SKM-1 treated with dmso at 0.1 percent for 144 hours (cell line): ENCODE data around the gene COBL.

Experiments used
- DNase-seq: peaks from one replicate; lab custom pipeline; 2025; ENCODE audit not compliant: unreplicated experiment; lab: John Stamatoyannopoulos, UW

The COBL gene

GRCh38 chr7:51316666-51317581 is at the start of gene COBL:
COBL (minus strand) TSS chr7:51316809; CDS start chr7:51316633, 176 bp downstream.
- DNase-seq: no peak

- no peak for DNase-seq
These were observed 49.6 kb upstream of the COBL start for GRCh38 chr7:51366172-51366728.

GRCh38 chr7:51357821-51358220 is 41.2 kb upstream of the COBL start:
- no peak for DNase-seq

GRCh38 chr7:51356849-51357516 is 40.4 kb upstream of the COBL start:
- no peak for DNase-seq

GRCh38 chr7:51354897-51355296 is 38.3 kb upstream of the COBL start:
- DNase-seq: no peak

- no peak for DNase-seq
These were observed 37.8 kb upstream of the COBL start for GRCh38 chr7:51354434-51354833.

GRCh38 chr7:51352174-51353100 is 35.8 kb upstream of the COBL start:
- DNase-seq: no peak

GRCh38 chr7:51351661-51352060 is 35.1 kb upstream of the COBL start:
- DNase-seq: no peak

- DNase-seq: no peak
These were observed 33.9 kb upstream of the COBL start for GRCh38 chr7:51350546-51350896.

GRCh38 chr7:51349820-51350545 is 33.4 kb upstream of the COBL start:
- DNase-seq: no peak

GRCh38 chr7:51346126-51346525 is 29.5 kb upstream of the COBL start:
- DNase-seq: no peak

GRCh38 chr7:51344406-51345138 is 28.0 kb upstream of the COBL start:
- DNase-seq: no peak

- DNase-seq: no peak
These were observed 24.3 kb upstream of the COBL start for GRCh38 chr7:51340936-51341335.

GRCh38 chr7:51340029-51340838 is 23.6 kb upstream of the COBL start:
- DNase-seq: no peak

GRCh38 chr7:51335057-51335456 is 18.4 kb upstream of the COBL start:
- no peak for DNase-seq

- no peak for DNase-seq
These were observed 13.2 kb upstream of the COBL start for GRCh38 chr7:51329696-51330263.

GRCh38 chr7:51328351-51328801 is 11.8 kb upstream of the COBL start:
- DNase-seq: no peak

GRCh38 chr7:51327287-51327717 is 10.7 kb upstream of the COBL start:
- DNase-seq: no peak
